A549 (cell line): Measurements from ENCODE around the gene DPF1. TPM values are rescaled to one million over a fixed set of nuclear protein-coding genes. Genes with fewer than 3 reads are reported as not detected.

ENCODE experiments used
- ATAC-seq, 2 experiments: fragments of 200-7000 bp in 1 of 2; fragments of >200 bp in 1 of 2; cut with Nextera tagmentation in 1 of 2; cut with Tn5 transposase in 1 of 2; 3 replicates each; pipeline versions ENCODE4 v1.8.0 to v1.9.1; 2018 to 2020; ENCODE audit warnings: mild to moderate bottlenecking in 1 of 2, moderate library complexity in 1 of 2
- CTCF ChIA-PET: fragments of 300-600 bp; sonication (Branson Sonifier 250); formaldehyde crosslinking; extraction: SDS; loops from one replicate; lab custom pipeline; 2021; ENCODE audit warnings: antibody characterized with exemption, inconsistent platforms; lab: Yijun Ruan, JAX
- POLR2A ChIA-PET: fragments of 350-600 bp; formaldehyde crosslinking; extraction: SDS; loops from one replicate; lab custom pipeline; 2021; ENCODE audit warnings: antibody characterized with exemption, inconsistent platforms; lab: Yijun Ruan, JAX
- DNase-seq, 2 experiments: peaks; one replicate each; pipeline versions ENCODE4 v3.0.0 to v3.0.0-alpha.2; 2011 to 2016; ENCODE audit warnings: low read depth in 1 of 2, low spot score in 1 of 2
- FAIRE-seq: peaks from 2 replicates; lab custom pipeline; 2011; peaks lifted over from hg19 to GRCh38; lab: Jason Lieb, UNC
- H3K27ac ChIP-seq, 2 experiments: fragments of >200 bp; sonication (Bioruptor Twin); formaldehyde crosslinking; 3 replicates each; pipeline ENCODE4 v1.5.1; 2016 to 2017
- H3K4me1 ChIP-seq: fragments of >200 bp; sonication (Bioruptor Twin); formaldehyde crosslinking; 3 replicates; pipeline ENCODE4 v1.6.1; 2016
- H3K4me2 ChIP-seq: fragments of >200 bp; sonication (Bioruptor Twin); formaldehyde crosslinking; 3 replicates; pipeline ENCODE4 v1.6.1; 2016
- H3K4me3 ChIP-seq: fragments of >200 bp; sonication (Bioruptor Twin); formaldehyde crosslinking; 3 replicates; pipeline ENCODE4 v1.5.1; 2016
- H3K9me3 ChIP-seq: fragments of >200 bp; sonication (Bioruptor Twin); formaldehyde crosslinking; 3 replicates; pipeline ENCODE4 v1.6.1; 2016
- BHLHE40 ChIP-seq: IDR thresholded peaks from 2 replicates; pipeline ENCODE4 v1.6.1; 2012; ENCODE audit warnings: low read depth, low read length, inconsistent platforms
- EHMT2 ChIP-seq: fragments of 200-600 bp; sonication (generic); IDR thresholded peaks from 2 replicates; pipeline ENCODE4 v1.6.1; 2016; ENCODE audit warnings: antibody characterized with exemption, low read depth, mild to moderate bottlenecking, moderate library complexity
- EP300 ChIP-seq, 2 experiments: fragments of >200 bp; sonication (Bioruptor Twin); formaldehyde crosslinking; IDR thresholded peaks; 2 replicates in 1 of 2; 3 replicates in 1 of 2; pipeline ENCODE4 v1.6.1; 2016 to 2017
- ESRRA ChIP-seq: fragments of 150-350 bp; IDR thresholded peaks from 2 replicates; pipeline ENCODE4 v1.6.1; 2014; ENCODE audit warnings: mild to moderate bottlenecking, low read length, borderline replicate concordance
- FOSB ChIP-seq: fragments of 250-450 bp; sonication (Bioruptor Pico); IDR thresholded peaks from 2 replicates; pipeline ENCODE4 v1.5.0; 2020; ENCODE audit warnings: mild to moderate bottlenecking, moderate library complexity
- GATA3 ChIP-seq: IDR thresholded peaks from 2 replicates; pipeline ENCODE4 v1.6.1; 2012; ENCODE audit warnings: borderline replicate concordance
- HDAC2 ChIP-seq: fragments of 200-600 bp; sonication (generic); IDR thresholded peaks from 2 replicates; pipeline ENCODE4 v1.6.1; 2016
- HEYL ChIP-seq: fragments of 250-450 bp; sonication (Bioruptor Pico); IDR thresholded peaks from 2 replicates; pipeline ENCODE4 v1.8.0; 2021; ENCODE audit warnings: mild to moderate bottlenecking, moderate library complexity
- HOXA7 ChIP-seq: fragments of 250-450 bp; sonication (Bioruptor Pico); IDR thresholded peaks from 2 replicates; pipeline ENCODE4 v1.5.0; 2020; ENCODE audit warnings: mild to moderate bottlenecking, moderate library complexity
- HOXB13 ChIP-seq: fragments of 250-450 bp; sonication (Bioruptor Pico); IDR thresholded peaks from 2 replicates; pipeline ENCODE4 v1.5.0; 2020; ENCODE audit warnings: low read depth, mild to moderate bottlenecking, moderate library complexity
- HOXB5 ChIP-seq: fragments of 250-450 bp; sonication (Bioruptor Pico); IDR thresholded peaks from 2 replicates; pipeline ENCODE4 v1.5.0; 2020; ENCODE audit warnings: mild to moderate bottlenecking, moderate library complexity
- KDM1A ChIP-seq: fragments of 200-600 bp; sonication (generic); IDR thresholded peaks from 2 replicates; pipeline ENCODE4 v1.6.1; 2016; ENCODE audit warnings: low read depth, mild to moderate bottlenecking
- KDM5A ChIP-seq: fragments of 200-600 bp; sonication (generic); IDR thresholded peaks from 2 replicates; pipeline ENCODE4 v1.6.1; 2016; ENCODE audit warnings: antibody characterized with exemption, mild to moderate bottlenecking
- MAFK ChIP-seq: fragments of 450-650 bp; IDR thresholded peaks from 2 replicates; pipeline ENCODE4 v1.6.1; 2014; ENCODE audit not compliant: partially characterized antibody
- PHF8 ChIP-seq: fragments of 200-600 bp; sonication (generic); IDR thresholded peaks from 2 replicates; pipeline ENCODE4 v1.6.1; 2016; ENCODE audit warnings: low read depth, mild to moderate bottlenecking, antibody characterized with exemption, moderate library complexity, borderline replicate concordance
- RFX5 ChIP-seq: fragments of 450-650 bp; IDR thresholded peaks from 2 replicates; pipeline ENCODE4 v1.7.1; 2014; ENCODE audit warnings: antibody characterized with exemption, mild to moderate bottlenecking, moderate library complexity
- SREBF2 ChIP-seq: fragments of 450-650 bp; IDR thresholded peaks from 2 replicates; pipeline ENCODE4 v1.6.1; 2014; ENCODE audit warnings: mild to moderate bottlenecking, moderate library complexity
- TP53 ChIP-seq: fragments of 250-450 bp; sonication (Bioruptor Pico); IDR thresholded peaks from 2 replicates; pipeline ENCODE4 v1.5.0; 2021; ENCODE audit warnings: mild to moderate bottlenecking, moderate library complexity
- ZNF302 ChIP-seq: fragments of 250-450 bp; sonication (Bioruptor Pico); IDR thresholded peaks from 2 replicates; pipeline ENCODE4 v1.9.0; 2021; ENCODE audit warnings: inconsistent platforms, mild to moderate bottlenecking, moderate library complexity
- whole genome bisulfite sequencing: methylation state at CpG from one replicate; pipeline ENCODE4 v1.1.6; 2017; ENCODE audit errors: missing lambda C conversion rate; 5-methylcytosine and 5-hydroxymethylcytosine counted together
- polyA plus RNA-seq, 4 experiments: library from polyadenylated mRNA; depleted of rRNA in 3 of 4; stranded (reverse); fragments of >200 nt; fragmentation: RNase III in 1 of 4; extraction: RNeasy Plus Mini Kit Qiagen cat#74134 plus additional on column Dnase treatment in 1 of 4; gene quantifications; 2 replicates in 3 of 4; 3 replicates in 1 of 4; pipeline ENCODE4 v1.2.3, GENCODE V29; 2011 to 2017
- TF ChIP-seq, protein P1 (sequence below): fragments of >200 bp; sonication (Bioruptor Twin); formaldehyde crosslinking; IDR thresholded peaks from 3 replicates; pipeline ENCODE4 v1.5.1; 2016
- TF ChIP-seq, protein P2 (sequence below): fragments of >200 bp; sonication (Bioruptor Twin); formaldehyde crosslinking; IDR thresholded peaks from 2 replicates; pipeline ENCODE4 v1.6.1; 2016
- TF ChIP-seq, protein P3 (sequence below): IDR thresholded peaks from 2 replicates; pipeline ENCODE4 v1.6.1; 2012; ENCODE audit warnings: low read depth, borderline replicate concordance

Gene DPF1
- polyA plus RNA-seq, 2 of the 4 experiments (the other 2 are of a cell fraction): 2.1 to 6.8 TPM

DNA sequence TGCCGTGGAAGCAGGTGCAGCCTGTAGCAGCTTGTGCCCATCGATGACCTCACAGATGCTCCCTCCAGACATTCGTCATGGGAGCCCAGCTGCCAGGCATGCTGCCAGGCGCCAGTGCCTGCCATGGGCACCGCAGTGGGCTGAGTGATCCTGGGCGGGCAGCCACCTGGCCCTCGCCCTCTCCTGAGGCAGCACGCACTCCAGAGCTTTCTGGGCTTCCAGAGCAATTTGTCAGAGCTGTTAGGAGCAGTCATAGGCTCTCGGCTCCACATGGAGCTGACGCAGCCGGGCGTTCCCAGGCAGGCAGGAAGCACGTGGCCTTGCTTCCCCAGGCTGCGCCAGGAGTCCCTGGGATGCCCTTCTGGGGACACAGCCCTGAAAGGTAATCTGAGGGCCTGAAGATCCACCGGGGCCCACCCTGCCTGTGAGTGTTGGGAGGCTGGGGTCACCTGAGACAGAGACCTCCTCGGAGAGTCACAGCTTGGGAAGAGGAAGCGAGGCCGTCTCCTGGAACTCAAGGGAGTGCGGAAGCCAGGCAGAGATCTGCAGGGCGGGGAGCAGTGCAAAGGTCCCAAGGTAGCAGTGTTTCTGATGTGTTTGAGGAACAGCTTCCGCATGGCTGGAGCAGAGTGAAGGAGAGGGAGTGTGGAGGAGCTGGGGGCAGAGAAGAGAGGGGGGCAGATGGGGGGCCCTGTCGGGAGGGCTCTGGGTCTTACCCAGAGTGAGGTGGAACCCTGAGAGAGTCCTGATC is 50.6 kb downstream of the DPF1 start (continued):
- TF ChIP-seq, protein P1, sequence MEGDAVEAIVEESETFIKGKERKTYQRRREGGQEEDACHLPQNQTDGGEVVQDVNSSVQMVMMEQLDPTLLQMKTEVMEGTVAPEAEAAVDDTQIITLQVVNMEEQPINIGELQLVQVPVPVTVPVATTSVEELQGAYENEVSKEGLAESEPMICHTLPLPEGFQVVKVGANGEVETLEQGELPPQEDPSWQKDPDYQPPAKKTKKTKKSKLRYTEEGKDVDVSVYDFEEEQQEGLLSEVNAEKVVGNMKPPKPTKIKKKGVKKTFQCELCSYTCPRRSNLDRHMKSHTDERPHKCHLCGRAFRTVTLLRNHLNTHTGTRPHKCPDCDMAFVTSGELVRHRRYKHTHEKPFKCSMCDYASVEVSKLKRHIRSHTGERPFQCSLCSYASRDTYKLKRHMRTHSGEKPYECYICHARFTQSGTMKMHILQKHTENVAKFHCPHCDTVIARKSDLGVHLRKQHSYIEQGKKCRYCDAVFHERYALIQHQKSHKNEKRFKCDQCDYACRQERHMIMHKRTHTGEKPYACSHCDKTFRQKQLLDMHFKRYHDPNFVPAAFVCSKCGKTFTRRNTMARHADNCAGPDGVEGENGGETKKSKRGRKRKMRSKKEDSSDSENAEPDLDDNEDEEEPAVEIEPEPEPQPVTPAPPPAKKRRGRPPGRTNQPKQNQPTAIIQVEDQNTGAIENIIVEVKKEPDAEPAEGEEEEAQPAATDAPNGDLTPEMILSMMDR: no peak
- TF ChIP-seq ZNF302 (CRISPR knock-in tag) (no peak), EP300 (IDR thresholded peaks at IDR 0.05) (no peak), EHMT2 (no peak), KDM1A (no peak), GATA3 (no peak), TP53 (CRISPR knock-in tag) (no peak), KDM5A (no peak)

DNA sequence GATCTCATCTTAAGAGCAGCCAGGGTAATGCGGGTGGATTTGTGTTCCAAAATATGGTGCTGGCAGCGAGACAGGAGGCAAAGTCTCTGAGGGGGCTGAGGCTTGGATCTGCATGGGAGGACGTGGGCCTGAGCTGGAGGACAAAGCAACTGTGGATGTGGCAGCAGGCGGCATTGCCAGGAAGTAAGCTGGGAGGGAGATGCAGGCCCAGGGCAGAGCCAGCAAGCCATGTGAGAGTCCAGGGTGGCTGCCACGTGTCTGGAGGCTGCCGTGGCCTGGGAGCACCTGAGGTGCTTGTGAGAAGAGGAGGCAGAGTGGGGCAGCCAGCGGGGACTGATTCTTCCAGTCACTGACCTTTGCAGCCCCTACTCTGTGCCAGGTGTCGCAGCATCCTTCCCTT is 52.0 kb downstream of the DPF1 start:
- WGBS: 93% methylated on average over 8 of the region's 8 CpGs
- no peak overlapping the region for H3K4me3 ChIP-seq
- no peaks in the 10 kb centered on the region for H3K9me3 ChIP-seq
- H3K4me1 ChIP-seq: no peaks in the 10 kb centered on the region
- CTCF ChIA-PET: interaction anchor here (0.6 to 2.9 kb wide), 8 partner anchors 11 to 578 kb away, joined by 3 to 13 read pairs (median 4); no protein-coding TSS in a partner anchor
- no peak overlapping the region for H3K4me2 ChIP-seq
- ATAC-seq: no peak
- TF ChIP-seq, protein P2, sequence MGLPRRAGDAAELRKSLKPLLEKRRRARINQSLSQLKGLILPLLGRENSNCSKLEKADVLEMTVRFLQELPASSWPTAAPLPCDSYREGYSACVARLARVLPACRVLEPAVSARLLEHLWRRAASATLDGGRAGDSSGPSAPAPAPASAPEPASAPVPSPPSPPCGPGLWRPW: no peak
- TF ChIP-seq FOSB: no peak
- TF ChIP-seq ESRRA: no peak
- TF ChIP-seq RFX5: no peak
- no peak for TF ChIP-seq BHLHE40
- TF ChIP-seq TP53 (CRISPR knock-in tag): no peak
- no peak for TF ChIP-seq HOXB5 (CRISPR knock-in tag)
- TF ChIP-seq SREBF2: no peak
- no peak for TF ChIP-seq HDAC2
- TF ChIP-seq ZNF302 (CRISPR knock-in tag): no peak
- no peak for TF ChIP-seq HEYL
- no peak for TF ChIP-seq MAFK
- no peak for TF ChIP-seq HOXA7
- no peak for TF ChIP-seq PHF8
- TF ChIP-seq, protein P1: no peak
- TF ChIP-seq HOXB13 (CRISPR knock-in tag): no peak
- TF ChIP-seq, protein P3, sequence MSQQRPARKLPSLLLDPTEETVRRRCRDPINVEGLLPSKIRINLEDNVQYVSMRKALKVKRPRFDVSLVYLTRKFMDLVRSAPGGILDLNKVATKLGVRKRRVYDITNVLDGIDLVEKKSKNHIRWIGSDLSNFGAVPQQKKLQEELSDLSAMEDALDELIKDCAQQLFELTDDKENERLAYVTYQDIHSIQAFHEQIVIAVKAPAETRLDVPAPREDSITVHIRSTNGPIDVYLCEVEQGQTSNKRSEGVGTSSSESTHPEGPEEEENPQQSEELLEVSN: no peak
- TF ChIP-seq, all 56 proteins: peak for 0
- H3K27ac ChIP-seq: no peak overlapping the region
- FAIRE-seq (no peak), DNase-seq (no peak)
- POLR2A ChIA-PET: no interaction called here
